Stomach (tissue), 9 donors: ENCODE results near the gene ZMYND8. TPM values are rescaled to one million over a fixed set of nuclear protein-coding genes. Genes with fewer than 3 reads are reported as not detected.

Experiments used
- DNase-seq, 2 donors: peaks; one replicate each; pipeline versions ENCODE4 v3.0.0 to v3.0.0-alpha.2; 2013 to 2019
- H3K27ac ChIP-seq, 5 donors: fragments of 200-600 bp in 4 of 5; sonication (generic) in 4 of 5; one replicate each; pipeline ENCODE4 v1.5.1; 2013 to 2019; ENCODE audit warnings: mild to moderate bottlenecking in 1 of 5, moderate library complexity in 1 of 5
- H3K27me3 ChIP-seq, 3 donors: fragments of 200-600 bp; sonication (generic); one replicate each; pipeline ENCODE4 v1.5.1; 2017 to 2019; ENCODE audit warnings: mixed run types in 1 of 3
- H3K36me3 ChIP-seq, 4 donors: fragments of 200-600 bp; sonication (generic); 1 replicate in 3 of 4; 2 replicates in 1 of 4; pipeline ENCODE4 v1.5.1; 2016 to 2019
- H3K4me1 ChIP-seq, 4 donors: fragments of 200-600 bp; sonication (generic); one replicate each; pipeline ENCODE4 v1.5.1; 2016 to 2019
- H3K4me3 ChIP-seq, 4 donors: fragments of 200-600 bp; sonication (generic) in 3 of 4; one replicate each; pipeline ENCODE4 v1.5.1; 2016 to 2019; ENCODE audit warnings: mild to moderate bottlenecking in 1 of 4
- H3K9me3 ChIP-seq, 4 donors: fragments of 200-600 bp; sonication (generic); one replicate each; pipeline ENCODE4 v1.5.1; 2016 to 2019
- CTCF ChIP-seq, 7 experiments: fragments of 450-650 bp in 4 of 7; fragments of 200-600 bp in 3 of 7; sonication (generic) in 3 of 7; IDR thresholded peaks; one replicate each; pipeline ENCODE4 v1.5.1; 2016 to 2019; ENCODE audit warnings: antibody characterized with exemption in 7 of 7, control low read depth in 2 of 7, mild to moderate bottlenecking in 1 of 7
- EP300 ChIP-seq: sonication (generic); formaldehyde crosslinking; IDR thresholded peaks from one replicate; pipeline ENCODE4 v1.6.1; 2017; ENCODE audit warnings: antibody characterized with exemption
- POLR2A ChIP-seq, 4 donors: fragments of 450-650 bp; IDR thresholded peaks; one replicate each; pipeline ENCODE4 v1.6.1; 2016; ENCODE audit warnings: antibody characterized with exemption in 4 of 4, control low read depth in 2 of 4, mild to moderate bottlenecking in 1 of 4, moderate library complexity in 1 of 4
- POLR2AphosphoS5 ChIP-seq, 3 donors: sonication (generic); formaldehyde crosslinking; IDR thresholded peaks; one replicate each; pipeline ENCODE4 v1.6.1; 2016; ENCODE audit warnings: antibody characterized with exemption in 3 of 3
- WGBS, 5 donors: extraction: QIAGEN DNeasy Blood & Tissue Kit in 3 of 5; methylation state at CpG; one replicate each; pipeline versions ENCODE4 v1.1.5 to v1.1.7; 2013 to 2018; 5-methylcytosine and 5-hydroxymethylcytosine counted together
- intact Hi-C: fragments of 100-400 bp; cut with DNase I; formaldehyde crosslinking; loops from one replicate; pipeline ENCODE4 v1.15.1; 2023; ENCODE audit warnings: low total_unique reads
- polyA plus RNA-seq, 3 donors: library from polyadenylated mRNA; stranded (reverse); fragments of 200-250 nt; gene quantifications; one replicate each; pipeline ENCODE4 v1.2.3, GENCODE V29; 2013
- total RNA-seq, 5 donors: library from RNA; depleted of rRNA; stranded (reverse); fragments of >200 nt; gene quantifications; one replicate each; pipeline versions ENCODE4 v1.1.0 to v1.2.3, GENCODE V29; 2014 to 2016
- donor health status: healthy with polysubstance abuse.
- donor health status: Bipolar disorder and iron deficiency.
- donor health status: healthy.

ZMYND8 gene
- total and polyA plus RNA-seq, 8 donors: 9.2 to 82.6 (median 39.4) TPM

GRCh38 chr20:47202733-47203667 lies 153.5 kb downstream of the ZMYND8 start:
- no peaks in the 10 kb centered on the region for H3K27me3 ChIP-seq
- intact Hi-C loops: no loop called here
- no peak overlapping the region for H3K27ac ChIP-seq

GRCh38 chr20:47201074-47201730 lies 155.3 kb downstream of the ZMYND8 start:
- H3K27me3 ChIP-seq: no peaks in the 10 kb centered on the region
- 76 to 83% (median 80%) methylated on average over 9 of the region's 9 CpGs for WGBS, 5 donors
- no peaks in the 10 kb centered on the region for H3K9me3 ChIP-seq
- TF ChIP-seq POLR2A (IDR thresholded peaks at IDR 0.05) (no peak), EP300 (no peak), CTCF (IDR thresholded peaks at IDR 0.05) (no peak)
- intact Hi-C loops: no loop called here
- H3K27ac ChIP-seq: peak overlapping the region; percentile 20 to 55 (median 29)
- no peak for DNase-seq
- H3K4me1 ChIP-seq: peaks cover 0 to 9% (median 5%) of the 10 kb centered on the region in 4 donors
- no peaks in the 10 kb centered on the region for H3K36me3 ChIP-seq
- H3K4me3 ChIP-seq: no peak overlapping the region

More at GRCh38 chr20:47202733-47203667, 153.5 kb downstream of the ZMYND8 start:
- Histone ChIP-seq H3K4me1 (peaks cover 0 to 4% (median 0%) of the 10 kb centered on the region in 4 donors), H3K4me3 (no peak overlapping the region), H3K9me3 (no peaks in the 10 kb centered on the region), H3K36me3 (peaks cover 0 to 3% (median 2%) of the 10 kb centered on the region in 4 donors)
- no peak for DNase-seq
- TF ChIP-seq CTCF (IDR thresholded peaks at IDR 0.05) (no peak), EP300 (no peak), POLR2AphosphoS5 (IDR thresholded peaks at IDR 0.05) (no peak), POLR2A (IDR thresholded peaks at IDR 0.05) (no peak)
- WGBS, 5 donors: 79 to 91% (median 85%) methylated on average over 10 of the region's 10 CpGs

- Histone ChIP-seq H3K27me3 (no peaks in the 10 kb centered on the region), H3K9me3 (no peaks in the 10 kb centered on the region), H3K4me1 (peaks cover 5 to 10% (median 10%) of the 10 kb centered on the region in 4 donors), H3K36me3 (no peaks in the 10 kb centered on the region), H3K4me3 (no peak overlapping the region), H3K27ac (no peak overlapping the region)
- WGBS, 5 donors: 94 to 97% (median 94%) methylated on average over 14 of the region's 14 CpGs
- intact Hi-C loops: no loop called here
- DNase-seq: no peak
- TF ChIP-seq POLR2AphosphoS5 (IDR thresholded peaks at IDR 0.05): no peak
Measured at GRCh38 chr20:47198996-47199552, 157.4 kb downstream of the ZMYND8 start.

GRCh38 chr20:47198254-47198671 lies 158.2 kb downstream of the ZMYND8 start:
- Histone ChIP-seq H3K27ac (no peak overlapping the region), H3K4me3 (no peak overlapping the region), H3K36me3 (no peaks in the 10 kb centered on the region), H3K4me1 (peaks cover 5 to 10% (median 10%) of the 10 kb centered on the region in 4 donors), H3K27me3 (no peaks in the 10 kb centered on the region), H3K9me3 (no peaks in the 10 kb centered on the region)
- no peak for DNase-seq
- TF ChIP-seq POLR2AphosphoS5 (IDR thresholded peaks at IDR 0.05): no peak
- no peak for TF ChIP-seq POLR2A (IDR thresholded peaks at IDR 0.05)
- no peak for TF ChIP-seq CTCF (IDR thresholded peaks at IDR 0.05)
- no peak for TF ChIP-seq EP300
- WGBS, 5 donors: 75 to 93% (median 83%) methylated on average over 3 of the region's 3 CpGs
- intact Hi-C loops: no loop called here
